Measurements from ENCODE around the gene ZNF107.
"Not testable (repeated sequence)": the region's sequence is repeated elsewhere in the genome, so short reads cannot be mapped to it uniquely, and the experiment has no call there.

The ZNF107 gene

GRCh38 chr7:64733550-64734240 lies 67.8 kb downstream of the ZNF107 start:
- DNase-seq: no peak

- no peak for DNase-seq
Measured at GRCh38 chr7:64736575-64736974, 70.6 kb downstream of the ZNF107 start.

GRCh38 chr7:64738403-64738802 lies 72.5 kb downstream of the ZNF107 start:
- DNase-seq: not testable (repeated sequence)

GRCh38 chr7:64738953-64739352 lies 73.0 kb downstream of the ZNF107 start:
- not testable (repeated sequence) for DNase-seq

GRCh38 chr7:64744680-64745079 lies 78.7 kb downstream of the ZNF107 start:
- no peak for DNase-seq

- DNase-seq: no peak
Measured at GRCh38 chr7:64747802-64748201, 81.9 kb downstream of the ZNF107 start.

GRCh38 chr7:64753032-64753431 lies 87.1 kb downstream of the ZNF107 start:
- no peak for DNase-seq

GRCh38 chr7:64755865-64756264 lies 89.9 kb downstream of the ZNF107 start:
- DNase-seq: no peak

GRCh38 chr7:64758151-64758550 lies 92.2 kb downstream of the ZNF107 start:
- peak; percentile 1 for DNase-seq
